Suprapubic skin (tissue), 4 donors: Measurements from ENCODE around the gene C11orf86. TPM values are rescaled to one million over a fixed set of nuclear protein-coding genes. Genes with fewer than 3 reads are reported as not detected.
"Not testable (repeated sequence)": the region's sequence is repeated elsewhere in the genome, so short reads cannot be mapped to it uniquely, and the experiment has no call there.

Experiments used
- DNase-seq, 2 donors: peaks; one replicate each; pipeline ENCODE4 v3.0.0-alpha.2; 2019; ENCODE audit warnings: low spot score in 2 of 2
- H3K27ac ChIP-seq: fragments of 200-600 bp; sonication (generic); one replicate; pipeline ENCODE4 v1.5.1; 2019
- H3K27me3 ChIP-seq: fragments of 200-600 bp; sonication (generic); one replicate; pipeline ENCODE4 v1.5.1; 2019
- H3K36me3 ChIP-seq: fragments of 200-600 bp; sonication (generic); one replicate; pipeline ENCODE4 v1.5.1; 2019
- H3K4me1 ChIP-seq: fragments of 200-600 bp; sonication (generic); one replicate; pipeline ENCODE4 v1.5.1; 2019
- H3K4me3 ChIP-seq: fragments of 200-600 bp; sonication (generic); one replicate; pipeline ENCODE4 v1.5.1; 2019; ENCODE audit warnings: mild to moderate bottlenecking
- H3K9me3 ChIP-seq: fragments of 200-600 bp; sonication (generic); one replicate; pipeline ENCODE4 v1.5.1; 2019
- EP300 ChIP-seq: sonication (generic); formaldehyde crosslinking; IDR thresholded peaks from one replicate; pipeline ENCODE4 v1.6.1; 2017; ENCODE audit warnings: antibody characterized with exemption
- POLR2A ChIP-seq, 2 donors: fragments of 450-650 bp; IDR thresholded peaks; one replicate each; pipeline ENCODE4 v1.6.1; 2017; ENCODE audit warnings: antibody characterized with exemption in 2 of 2, mild to moderate bottlenecking in 2 of 2, moderate library complexity in 2 of 2
- POLR2AphosphoS5 ChIP-seq, 3 donors: sonication (generic); formaldehyde crosslinking; IDR thresholded peaks; one replicate each; pipeline ENCODE4 v1.6.1; 2017; ENCODE audit warnings: antibody characterized with exemption in 3 of 3
- WGBS: methylation state at CpG from one replicate; pipeline ENCODE4 v1.1.5; 2018; 5-methylcytosine and 5-hydroxymethylcytosine counted together
- total RNA-seq, 4 donors: library from RNA; depleted of rRNA; stranded (reverse); fragments of >200 nt; gene quantifications; one replicate each; pipeline ENCODE4 v1.1.0, GENCODE V29; 2016
- TF ChIP-seq, protein P1 (sequence below), 2 donors: fragments of 200-600 bp in 1 of 2; fragments of 450-650 bp in 1 of 2; sonication (generic) in 1 of 2; IDR thresholded peaks; one replicate each; pipeline ENCODE4 v1.5.1; 2016 to 2019; ENCODE audit warnings: antibody characterized with exemption in 2 of 2, mild to moderate bottlenecking in 1 of 2, moderate library complexity in 1 of 2

Gene C11orf86
- total RNA-seq, 4 donors from 2014 or later, result not detected

DNA sequence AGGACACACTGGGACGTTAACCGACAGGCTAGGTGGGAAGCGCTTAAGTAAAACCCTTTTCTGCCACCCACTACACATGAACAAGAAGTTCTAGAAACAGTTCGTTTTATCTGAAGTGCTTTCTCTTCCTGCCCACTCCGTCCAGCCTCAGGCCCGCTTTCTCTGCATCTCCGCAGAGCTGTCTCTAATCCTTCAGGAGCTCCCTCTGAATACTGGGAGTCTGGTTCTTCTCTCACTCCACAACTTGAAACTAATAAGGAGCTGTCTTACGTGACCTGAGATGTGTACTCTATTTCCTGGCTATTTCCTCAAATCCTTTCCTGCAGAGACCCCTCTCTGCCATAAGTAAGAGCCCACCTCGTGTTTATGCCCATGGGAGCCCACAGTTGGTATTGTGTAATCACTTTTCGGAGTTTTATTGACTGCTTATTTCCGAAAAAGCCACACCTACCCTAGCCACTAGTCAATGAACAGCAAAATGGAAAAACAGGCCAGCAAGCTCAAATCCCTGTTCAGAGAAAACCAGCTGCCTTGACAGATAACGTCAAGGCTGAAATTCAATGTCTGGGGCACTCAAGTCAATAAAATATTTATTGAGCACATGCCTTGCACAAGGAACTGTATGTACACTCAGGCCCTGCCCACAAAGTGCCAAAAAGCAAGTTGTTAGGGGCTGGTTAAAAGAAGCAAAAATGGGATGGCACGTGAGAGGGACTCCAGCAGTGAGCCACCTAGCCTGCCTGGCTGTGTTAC, 21.8 kb upstream of the C11orf86 start:
- Histone ChIP-seq H3K27ac (no peak overlapping the region), H3K4me3 (no peak overlapping the region), H3K27me3 (no peaks in the 10 kb centered on the region), H3K4me1 (peaks cover 13% of the 10 kb centered on the region), H3K36me3 (no peaks in the 10 kb centered on the region), H3K9me3 (no peaks in the 10 kb centered on the region)
- 84% methylated on average over 13 of the region's 13 CpGs for WGBS
- no peak for TF ChIP-seq POLR2AphosphoS5 (IDR thresholded peaks at IDR 0.05)
- TF ChIP-seq EP300, result no peak
- TF ChIP-seq POLR2A (IDR thresholded peaks at IDR 0.05), result no peak
- TF ChIP-seq, protein P1, sequence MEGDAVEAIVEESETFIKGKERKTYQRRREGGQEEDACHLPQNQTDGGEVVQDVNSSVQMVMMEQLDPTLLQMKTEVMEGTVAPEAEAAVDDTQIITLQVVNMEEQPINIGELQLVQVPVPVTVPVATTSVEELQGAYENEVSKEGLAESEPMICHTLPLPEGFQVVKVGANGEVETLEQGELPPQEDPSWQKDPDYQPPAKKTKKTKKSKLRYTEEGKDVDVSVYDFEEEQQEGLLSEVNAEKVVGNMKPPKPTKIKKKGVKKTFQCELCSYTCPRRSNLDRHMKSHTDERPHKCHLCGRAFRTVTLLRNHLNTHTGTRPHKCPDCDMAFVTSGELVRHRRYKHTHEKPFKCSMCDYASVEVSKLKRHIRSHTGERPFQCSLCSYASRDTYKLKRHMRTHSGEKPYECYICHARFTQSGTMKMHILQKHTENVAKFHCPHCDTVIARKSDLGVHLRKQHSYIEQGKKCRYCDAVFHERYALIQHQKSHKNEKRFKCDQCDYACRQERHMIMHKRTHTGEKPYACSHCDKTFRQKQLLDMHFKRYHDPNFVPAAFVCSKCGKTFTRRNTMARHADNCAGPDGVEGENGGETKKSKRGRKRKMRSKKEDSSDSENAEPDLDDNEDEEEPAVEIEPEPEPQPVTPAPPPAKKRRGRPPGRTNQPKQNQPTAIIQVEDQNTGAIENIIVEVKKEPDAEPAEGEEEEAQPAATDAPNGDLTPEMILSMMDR (IDR thresholded peaks at IDR 0.05), result no peak
- DNase-seq, result no peak

DNA sequence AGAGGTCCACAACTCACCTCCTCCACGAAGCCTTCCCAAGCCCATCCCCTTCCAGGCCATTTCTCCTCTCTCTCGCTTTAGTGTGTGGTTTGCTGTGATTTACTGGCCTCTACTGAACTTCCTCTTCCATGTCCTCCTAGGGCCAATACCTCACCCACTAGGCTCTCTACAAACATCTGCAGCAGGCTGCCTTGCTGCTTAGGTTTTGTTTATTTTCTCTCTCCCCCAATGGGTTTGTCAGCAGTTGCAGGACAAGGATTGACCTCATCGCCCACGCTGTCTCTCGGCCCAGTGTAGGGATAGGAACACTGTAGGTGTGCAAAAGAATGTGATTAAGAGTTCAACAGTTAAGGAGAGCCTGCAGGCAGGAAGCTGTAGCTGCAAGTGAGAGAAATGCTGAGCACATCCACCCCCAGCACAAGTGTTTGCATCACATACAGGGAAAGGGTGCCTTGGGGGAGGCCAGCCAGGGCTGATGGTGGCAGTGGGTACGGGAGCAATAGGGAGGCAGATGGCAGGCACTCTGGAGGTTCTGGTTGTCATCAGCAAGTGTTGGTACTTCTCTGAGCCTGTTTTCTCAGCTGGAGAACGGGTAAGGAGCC, 18.3 kb upstream of the C11orf86 start:
- Histone ChIP-seq H3K4me3 (no peak overlapping the region), H3K4me1 (peaks cover 23% of the 10 kb centered on the region), H3K27me3 (no peaks in the 10 kb centered on the region), H3K9me3 (no peaks in the 10 kb centered on the region), H3K36me3 (no peaks in the 10 kb centered on the region), H3K27ac (no peak overlapping the region)
- no peak for DNase-seq
- whole genome bisulfite sequencing, result 75% methylated on average over 7 of the region's 7 CpGs
- no peak for TF ChIP-seq POLR2A (IDR thresholded peaks at IDR 0.05)
- TF ChIP-seq POLR2AphosphoS5 (IDR thresholded peaks at IDR 0.05), result no peak
- no peak for TF ChIP-seq EP300
- TF ChIP-seq, protein P1 (IDR thresholded peaks at IDR 0.05), result no peak

DNA sequence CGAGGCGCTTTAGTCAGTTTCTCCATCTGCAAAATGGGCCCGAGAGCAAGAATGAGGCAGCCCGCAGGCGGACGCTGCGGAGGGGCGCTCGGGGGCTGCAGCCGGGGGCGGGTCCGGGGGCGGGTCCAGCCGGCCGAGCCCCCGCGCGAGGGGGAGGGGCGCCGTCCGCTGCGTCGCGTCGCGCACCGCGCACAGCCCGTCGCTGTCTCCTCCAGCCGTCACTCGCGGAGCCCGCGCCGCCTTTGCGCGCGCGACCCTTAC, 17.2 kb upstream of the C11orf86 start:
- H3K4me1 ChIP-seq, result peaks cover 24% of the 10 kb centered on the region
- TF ChIP-seq EP300, result no peak
- TF ChIP-seq, protein P1 (IDR thresholded peaks at IDR 0.05), result no peak
- TF ChIP-seq POLR2AphosphoS5 (IDR thresholded peaks at IDR 0.05), result no peak
- no peak for TF ChIP-seq POLR2A (IDR thresholded peaks at IDR 0.05)
- no peaks in the 10 kb centered on the region for H3K36me3 ChIP-seq
- H3K27ac ChIP-seq, result peak overlapping the region; percentile 89
- H3K4me3 ChIP-seq, result peak overlapping the region; percentile 86
- H3K9me3 ChIP-seq, result no peaks in the 10 kb centered on the region
- WGBS, result no CpG with 5 or more reads among the region's 40 CpGs
- DNase-seq, result no peak
- no peaks in the 10 kb centered on the region for H3K27me3 ChIP-seq

DNA sequence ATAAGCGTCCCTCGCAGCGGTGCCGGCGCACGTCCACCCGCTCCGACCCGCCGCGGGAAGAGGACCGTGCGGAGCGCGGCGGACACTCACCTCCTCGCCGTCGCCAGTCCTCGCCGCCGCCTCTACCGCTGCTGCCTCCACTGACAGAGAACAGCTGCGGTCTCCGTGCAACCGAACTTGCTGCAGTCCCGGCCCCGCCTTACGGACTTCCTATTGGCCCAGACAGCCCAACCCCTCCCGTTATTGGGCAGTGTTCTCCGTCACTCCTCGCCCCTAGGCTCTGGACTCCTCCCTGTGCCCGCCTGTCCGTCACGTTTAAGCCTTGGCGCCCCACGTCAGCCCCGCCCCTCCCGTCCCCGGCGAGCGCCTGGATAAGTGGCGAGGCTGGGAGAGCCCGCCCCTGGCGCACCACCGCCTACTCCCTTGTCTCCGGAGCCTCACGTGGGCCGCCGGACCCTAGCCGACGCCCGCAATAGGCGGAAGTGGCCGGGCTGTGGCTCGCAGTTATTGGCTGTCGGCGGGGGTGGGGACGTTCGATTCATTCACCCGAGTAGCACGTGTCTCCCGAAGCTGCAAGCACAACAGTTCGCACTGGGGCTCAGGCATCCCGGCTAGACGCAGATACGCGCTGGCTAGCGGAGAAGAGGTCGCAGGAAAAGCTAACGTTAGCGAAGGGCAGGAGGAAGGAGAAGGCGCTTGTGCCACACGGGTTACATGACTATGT, 16.7 kb upstream of the C11orf86 start, which contains the start of gene PC:
Gene PC, minus strand, starts transcription at position 152 of the 724 bp plus-strand sequence. CDS start 86,224 bp downstream, outside the sequence.
- DNase-seq, result peak; percentile 99 to 100
- Histone ChIP-seq H3K4me3 (peak within 1 kb of the TSS; percentile 86), H3K4me1 (peaks cover 26% of the 10 kb centered on the region), H3K27ac (peak within 1 kb of the TSS; percentile 89), H3K27me3 (no peaks in the 10 kb centered on the region), H3K36me3 (no peaks in the 10 kb centered on the region), H3K9me3 (no peaks in the 10 kb centered on the region)
- TF ChIP-seq POLR2AphosphoS5 (IDR thresholded peaks at IDR 0.05) (peak in 2 of 3 donors; percentile 22 to 77), POLR2A (IDR thresholded peaks at IDR 0.05) (peak in 1 of 2 donors; percentile 28), EP300 (no peak)
- TF ChIP-seq, protein P1 (IDR thresholded peaks at IDR 0.05), result no peak
- under 1% methylated on average over 23 of the region's 74 CpGs for WGBS

DNA sequence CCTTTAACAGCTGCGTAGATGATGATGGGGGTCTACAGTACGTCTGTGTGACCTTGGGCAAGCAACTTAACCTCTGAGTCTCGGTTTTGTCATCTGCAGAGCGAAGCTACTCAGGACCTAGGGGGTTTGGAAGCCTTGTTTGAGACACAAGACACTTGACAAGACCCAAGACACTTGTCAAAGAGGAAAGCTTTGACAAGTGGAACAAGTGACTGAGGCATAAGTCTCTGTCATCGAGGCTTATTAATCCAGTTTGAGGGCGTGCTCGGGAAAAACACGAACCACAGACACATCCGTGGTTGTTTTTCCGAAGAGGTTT, 16.2 kb upstream of the C11orf86 start:
- H3K9me3 ChIP-seq, result no peaks in the 10 kb centered on the region
- peaks cover 26% of the 10 kb centered on the region for H3K4me1 ChIP-seq
- no peaks in the 10 kb centered on the region for H3K27me3 ChIP-seq
- no peak for DNase-seq
- peak overlapping the region; percentile 86 for H3K4me3 ChIP-seq
- H3K27ac ChIP-seq, result peak overlapping the region; percentile 53
- 28% methylated on average over 9 of the region's 10 CpGs for WGBS
- TF ChIP-seq EP300, result no peak
- H3K36me3 ChIP-seq, result no peaks in the 10 kb centered on the region

DNA sequence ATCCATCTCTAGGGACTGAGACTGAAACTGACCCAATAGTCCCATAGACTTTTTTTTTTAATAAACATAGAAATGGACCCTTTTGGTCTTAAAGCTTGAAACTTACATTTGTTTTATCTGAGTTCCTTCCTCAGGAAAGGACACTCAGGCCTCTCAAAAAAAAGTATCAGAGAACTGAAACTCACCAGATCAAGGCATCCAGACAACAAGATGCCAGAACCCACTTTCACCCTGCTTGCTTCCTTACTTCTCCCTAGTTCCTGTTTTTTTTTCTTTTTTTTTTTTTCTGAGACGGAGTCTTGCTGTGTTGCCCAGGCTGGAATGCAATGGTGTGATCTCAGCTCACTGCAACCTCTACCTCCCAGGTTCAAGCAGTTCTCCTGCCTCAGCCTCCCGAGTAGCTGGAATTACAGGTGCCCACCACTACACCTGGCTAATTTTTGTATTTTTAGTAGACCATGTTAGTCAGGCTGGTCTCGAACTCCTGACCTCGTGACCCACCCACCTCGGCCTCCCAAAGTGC, 13.4 kb upstream of the C11orf86 start:
- not testable (repeated sequence) for DNase-seq, H3K4me3 ChIP-seq, H3K9me3 ChIP-seq, H3K27ac ChIP-seq, H3K27me3 ChIP-seq, H3K36me3 ChIP-seq
- 90% methylated on average over 5 of the region's 5 CpGs for WGBS
- peaks cover 26% of the 10 kb centered on the region for H3K4me1 ChIP-seq
